ENCODE data around the gene NPAS3. TPM values are rescaled to one million over a fixed set of nuclear protein-coding genes. Genes with fewer than 3 reads are reported as not detected.

Gene NPAS3
- total RNA-seq, 1 experiment from 2014 or later, result not detected

DNA sequence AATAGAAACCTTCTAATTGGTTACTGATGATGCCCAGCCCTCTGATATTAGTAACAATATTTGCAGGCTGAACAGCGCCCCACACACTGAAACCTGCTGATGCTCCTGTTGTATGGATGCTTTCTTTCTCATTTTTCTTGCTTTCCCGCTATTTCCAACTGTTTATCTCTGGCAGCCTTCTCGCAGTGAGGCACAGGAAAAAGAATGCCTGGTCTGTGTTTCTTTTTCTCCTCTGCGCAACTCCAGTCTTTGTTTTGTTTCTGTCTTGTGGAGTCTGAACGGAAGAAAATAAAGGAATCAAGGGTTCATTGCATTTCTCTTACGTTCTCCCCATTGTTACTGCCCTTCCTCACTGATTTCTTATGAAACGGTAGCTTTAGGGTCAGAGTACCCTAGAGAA, 561.0 kb downstream of the NPAS3 start:
- no peaks in the 10 kb centered on the region for H3K27me3 ChIP-seq (ENCODE audit: insufficient read depth, low read depth)
- no peaks in the 10 kb centered on the region for H3K9me2 ChIP-seq (ENCODE audit: insufficient read depth)
- H3K9me3 ChIP-seq (ENCODE audit: insufficient read depth, low read depth), result no peaks in the 10 kb centered on the region
- no peaks in the 10 kb centered on the region for H3K4me1 ChIP-seq (replicated peaks; ENCODE audit: insufficient read depth)
- TF ChIP-seq EZH2 (IDR thresholded peaks at IDR 0.05; ENCODE audit: low read depth) (no peak), CTCF (conservative IDR thresholded peaks at IDR 0.05) (no peak)
- no peaks in the 10 kb centered on the region for H4K20me1 ChIP-seq (ENCODE audit: insufficient read depth)
- no peak overlapping the region for H3K27ac ChIP-seq
- no peak for DNase-seq
- no peak overlapping the region for H3K4me3 ChIP-seq
- ChIA-PET CTCF (no interaction called here), POLR2A (ENCODE audit: unreplicated experiment) (no interaction called here)
- no peak overlapping the region for H3K4me2 ChIP-seq
- intact Hi-C loops (cut with micrococcal nuclease; ENCODE audit: unreplicated experiment), result no loop called here
- H2AFZ ChIP-seq, result no peak overlapping the region
- H3F3A ChIP-seq (ENCODE audit: insufficient read depth, low read depth), result no peaks in the 10 kb centered on the region
- no peaks in the 10 kb centered on the region for H3K79me2 ChIP-seq (ENCODE audit: low read depth)
- H3K36me3 ChIP-seq (ENCODE audit: low read depth), result no peaks in the 10 kb centered on the region
- no TSS peak for BruUV-seq (replicated peaks)

- DNase-seq, result no peak
- Histone ChIP-seq H3K36me3 (ENCODE audit: low read depth) (no peaks in the 10 kb centered on the region), H4K20me1 (ENCODE audit: insufficient read depth) (no peaks in the 10 kb centered on the region), H3K79me2 (ENCODE audit: low read depth) (no peaks in the 10 kb centered on the region), H3K27me3 (ENCODE audit: insufficient read depth, low read depth) (no peaks in the 10 kb centered on the region), H3K4me2 (no peak overlapping the region), H3K4me1 (replicated peaks; ENCODE audit: insufficient read depth) (no peaks in the 10 kb centered on the region), H2AFZ (no peak overlapping the region), H3F3A (ENCODE audit: insufficient read depth, low read depth) (no peaks in the 10 kb centered on the region), H3K27ac (no peak overlapping the region), H3K4me3 (no peak overlapping the region), H3K9me3 (ENCODE audit: insufficient read depth, low read depth) (no peaks in the 10 kb centered on the region), H3K9me2 (ENCODE audit: insufficient read depth) (no peaks in the 10 kb centered on the region)
- no peak for TF ChIP-seq CTCF (conservative IDR thresholded peaks at IDR 0.05)
- no peak for TF ChIP-seq EZH2 (IDR thresholded peaks at IDR 0.05; ENCODE audit: low read depth)
- POLR2A ChIA-PET (ENCODE audit: unreplicated experiment), result no interaction called here
- intact Hi-C loops (cut with micrococcal nuclease; ENCODE audit: unreplicated experiment), result no loop called here
- CTCF ChIA-PET, result no interaction called here
- no TSS peak for BruUV-seq (replicated peaks)
Measured at GRCh38 chr14:33504246-33505099, 565.8 kb downstream of the NPAS3 start.

GRCh38 chr14:33505266-33505962, 566.7 kb downstream of the NPAS3 start:
- Histone ChIP-seq H3K9me2 (ENCODE audit: insufficient read depth) (no peaks in the 10 kb centered on the region), H3K4me1 (replicated peaks; ENCODE audit: insufficient read depth) (no peaks in the 10 kb centered on the region), H3K27ac (no peak overlapping the region), H2AFZ (no peak overlapping the region), H3K9me3 (ENCODE audit: insufficient read depth, low read depth) (no peaks in the 10 kb centered on the region), H3K79me2 (ENCODE audit: low read depth) (no peaks in the 10 kb centered on the region), H3K27me3 (ENCODE audit: insufficient read depth, low read depth) (no peaks in the 10 kb centered on the region), H4K20me1 (ENCODE audit: insufficient read depth) (no peaks in the 10 kb centered on the region), H3K36me3 (ENCODE audit: low read depth) (no peaks in the 10 kb centered on the region), H3K4me2 (no peak overlapping the region), H3F3A (ENCODE audit: insufficient read depth, low read depth) (no peaks in the 10 kb centered on the region), H3K4me3 (no peak overlapping the region)
- DNase-seq, result no peak
- no TSS peak for BruUV-seq (replicated peaks)
- intact Hi-C loops (cut with micrococcal nuclease; ENCODE audit: unreplicated experiment), result no loop called here
- POLR2A ChIA-PET (ENCODE audit: unreplicated experiment), result no interaction called here
- TF ChIP-seq EZH2 (IDR thresholded peaks at IDR 0.05; ENCODE audit: low read depth) (no peak), CTCF (conservative IDR thresholded peaks at IDR 0.05) (no peak)
- CTCF ChIA-PET, result no interaction called here
